ENCODE data around the gene RGL3. TPM values are rescaled to one million over a fixed set of nuclear protein-coding genes. Genes with fewer than 3 reads are reported as not detected.
A peak's percentile ranks its signal among the peaks of the same experiment; 100 is the strongest.

The RGL3 gene
- total and polyA plus RNA-seq, 12 donors = 1.2 to 37.5 (median 3.5) TPM

DNA sequence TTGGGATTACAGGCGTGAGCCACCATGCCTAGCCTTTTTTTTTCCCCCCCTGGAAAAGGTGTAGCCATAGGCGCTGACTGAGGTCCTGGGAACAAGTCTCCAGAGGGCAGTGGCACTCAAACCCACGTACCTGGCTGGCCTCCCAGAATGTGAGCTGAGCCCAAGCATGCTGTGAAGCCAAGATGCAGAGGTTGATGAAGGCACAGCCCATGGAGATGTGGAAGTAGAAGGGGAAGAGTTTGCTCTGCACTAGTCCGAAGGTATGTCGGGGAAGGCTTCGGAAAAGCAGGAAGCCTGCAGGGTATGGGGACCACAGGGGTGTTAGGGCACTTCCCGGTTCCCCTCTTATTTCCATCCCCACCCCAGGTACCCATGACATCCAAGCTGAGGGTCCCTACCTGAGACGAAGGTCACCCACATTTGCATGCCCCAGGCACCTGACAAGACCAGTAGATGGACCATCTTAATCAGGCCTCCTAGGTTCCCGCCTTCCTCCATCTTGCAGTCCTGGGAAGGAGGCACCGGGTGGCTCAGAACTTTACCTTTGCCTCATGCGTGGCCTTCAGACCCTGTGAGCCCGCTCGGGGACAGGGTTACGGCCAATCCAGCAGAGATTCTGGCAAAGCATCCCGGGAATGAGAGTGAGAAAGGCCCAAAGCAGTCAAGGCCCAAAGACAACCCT, 73.9 kb downstream of the RGL3 start:
- intact Hi-C loops (cut with DNase I) = loop anchor here in 2 of 10 donors (10.0 kb wide), 2 partner anchors 50 to 210 kb away; partner anchors contain the start of gene TSPAN16 (in 1 of the 2)
- TF ChIP-seq CTCF (IDR thresholded peaks at IDR 0.05) = no peak
- Histone ChIP-seq H3K27ac (peak overlapping the region in 9 of 10 donors; percentile 72 to 90 (median 83)), H3K9me3 (peaks cover 0 to 12% (median 0%) of the 10 kb centered on the region in 11 donors), H3K4me3 (peak overlapping the region; percentile 44 to 92 (median 68)), H3K27me3 (no peaks in the 10 kb centered on the region), H3K4me1 (peaks cover 6 to 32% (median 25%) of the 10 kb centered on the region in 9 donors), H3K36me3 (peaks cover 0 to 24% (median 5%) of the 10 kb centered on the region in 9 donors)
- 50 to 52% methylated on average over 15 of the region's 15 CpGs for WGBS, 2 donors
- ATAC-seq (peak in 1 of 8 donors; percentile 1), DNase-seq (no peak)

Other genes starting within 250 kb of the RGL3 start
- 100 to 1,000 TPM; 243 to 355 (median 307) TPM for gene KANK2, start 221.8 kb downstream of the RGL3 start, total RNA-seq
- 100 to 1,000 TPM; 165 to 226 TPM for gene KANK2, start 221.8 kb downstream of the RGL3 start, polyA plus RNA-seq
- gene ANGPTL8, start 179.7 kb downstream of the RGL3 start, total RNA-seq = 1 to 10 TPM in 2 of 10 donors, under 1 TPM in 2, not detected in 6; 0.34 to 1.8 (median 0.99) TPM
- gene ANGPTL8, start 179.7 kb downstream of the RGL3 start, polyA plus RNA-seq = 10 to 100 TPM in 1 of 2 donors, 1 to 10 TPM in 1; 3.9 to 13.0 TPM
- gene DOCK6, start 156.8 kb downstream of the RGL3 start, total RNA-seq = 10 to 100 TPM; 27.6 to 57.2 (median 40.2) TPM
- 10 to 100 TPM; 29.0 to 73.3 TPM for gene DOCK6, start 156.8 kb downstream of the RGL3 start, polyA plus RNA-seq
- gene TSPAN16, start 123.2 kb downstream of the RGL3 start, total RNA-seq = not detected
- gene TSPAN16, start 123.2 kb downstream of the RGL3 start, polyA plus RNA-seq = not detected
- 10 to 100 TPM in 3 of 10 donors, 1 to 10 TPM in 7; 4.5 to 11.6 (median 6.3) TPM for gene RAB3D, start 79.7 kb downstream of the RGL3 start, total RNA-seq
- gene RAB3D, start 79.7 kb downstream of the RGL3 start, polyA plus RNA-seq = 1 to 10 TPM; 2.7 to 3.1 TPM
- 100 to 1,000 TPM in 2 of 10 donors, 10 to 100 TPM in 8; 65.1 to 114 (median 83.8) TPM for gene TMEM205, start 73.0 kb downstream of the RGL3 start, total RNA-seq
- 100 to 1,000 TPM in 1 of 2 donors, 10 to 100 TPM in 1; 89.4 to 184 TPM for gene TMEM205, start 73.0 kb downstream of the RGL3 start, polyA plus RNA-seq
- gene CCDC159, start 72.8 kb downstream of the RGL3 start, total RNA-seq = 10 to 100 TPM; 13.4 to 25.5 (median 19.7) TPM
- gene CCDC159, start 72.8 kb downstream of the RGL3 start, polyA plus RNA-seq = 10 to 100 TPM; 13.0 to 79.9 TPM
- 10 to 100 TPM in 5 of 10 donors, 1 to 10 TPM in 5; 4.1 to 19.8 (median 10.3) TPM for gene PLPPR2, start 63.9 kb downstream of the RGL3 start, total RNA-seq
- gene PLPPR2, start 63.9 kb downstream of the RGL3 start, polyA plus RNA-seq = 10 to 100 TPM; 10.0 to 13.2 TPM
- 1 to 10 TPM in 8 of 10 donors, under 1 TPM in 2; 0.53 to 2.1 (median 1.6) TPM for gene SWSAP1, start 44.6 kb downstream of the RGL3 start, total RNA-seq
- 1 to 10 TPM; 2.1 to 3.1 TPM for gene SWSAP1, start 44.6 kb downstream of the RGL3 start, polyA plus RNA-seq
- 1 to 10 TPM; 3.8 to 9.1 (median 4.7) TPM for gene EPOR, start 35.0 kb downstream of the RGL3 start, total RNA-seq
- gene EPOR, start 35.0 kb downstream of the RGL3 start, polyA plus RNA-seq = 10 to 100 TPM in 1 of 2 donors, 1 to 10 TPM in 1; 6.2 to 14.7 TPM
- gene ODAD3, start 15.8 kb upstream of the RGL3 start, total RNA-seq = under 1 TPM in 9 of 10 donors, not detected in 1; 0.17 to 0.64 (median 0.34) TPM
- gene ODAD3, start 15.8 kb upstream of the RGL3 start, polyA plus RNA-seq = 1 to 10 TPM in 1 of 2 donors, under 1 TPM in 1; 0.83 to 2.2 TPM
- gene PRKCSH, start 16.3 kb upstream of the RGL3 start, total RNA-seq = 100 to 1,000 TPM; 106 to 177 (median 123) TPM
- gene PRKCSH, start 16.3 kb upstream of the RGL3 start, polyA plus RNA-seq = 10 to 100 TPM; 84.3 to 96.9 TPM
- under 1 TPM in 7 of 10 donors, not detected in 3; 0.07 to 0.44 (median 0.23) TPM for gene ELAVL3, start 61.7 kb upstream of the RGL3 start, total RNA-seq
- gene ELAVL3, start 61.7 kb upstream of the RGL3 start, polyA plus RNA-seq = under 1 TPM; 0.10 to 0.15 TPM
- 1 to 10 TPM; 2.3 to 6.2 (median 4.0) TPM for gene ZNF653, start 86.5 kb upstream of the RGL3 start, total RNA-seq
- 1 to 10 TPM; 5.9 to 7.8 TPM for gene ZNF653, start 86.5 kb upstream of the RGL3 start, polyA plus RNA-seq
- gene ECSIT, start 109.8 kb upstream of the RGL3 start, total RNA-seq = 100 to 1,000 TPM in 9 of 10 donors, 10 to 100 TPM in 1; 86.8 to 162 (median 131) TPM
- 100 to 1,000 TPM; 164 to 226 TPM for gene ECSIT, start 109.8 kb upstream of the RGL3 start, polyA plus RNA-seq
- 100 to 1,000 TPM in 7 of 10 donors, 10 to 100 TPM in 3; 63.4 to 267 (median 163) TPM for gene CNN1, start 119.5 kb upstream of the RGL3 start, total RNA-seq
- gene CNN1, start 119.5 kb upstream of the RGL3 start, polyA plus RNA-seq = 100 to 1,000 TPM; 114 to 678 TPM
- 10 to 100 TPM; 24.9 to 37.5 (median 30.9) TPM for gene ELOF1, start 139.9 kb upstream of the RGL3 start, total RNA-seq
- gene ELOF1, start 139.9 kb upstream of the RGL3 start, polyA plus RNA-seq = 10 to 100 TPM; 52.2 to 91.0 TPM
- 10 to 100 TPM in 1 of 10 donors, 1 to 10 TPM in 7, under 1 TPM in 2; 0.80 to 22.7 (median 2.0) TPM for gene ACP5, start 158.3 kb upstream of the RGL3 start, total RNA-seq
- gene ACP5, start 158.3 kb upstream of the RGL3 start, polyA plus RNA-seq = 1 to 10 TPM; 1.9 to 4.0 TPM
- gene ZNF627, start 178.2 kb upstream of the RGL3 start, total RNA-seq = 1 to 10 TPM; 5.3 to 9.8 (median 6.7) TPM
- 1 to 10 TPM; 3.6 to 4.1 TPM for gene ZNF627, start 178.2 kb upstream of the RGL3 start, polyA plus RNA-seq

Measured in heart right ventricle (tissue), 16 donors.